ENCODE results near the gene NPAS2.

NPAS2 gene

GRCh38 chr2:100907832-100908231, 87.9 kb downstream of the NPAS2 start:
- DNase-seq (ENCODE audit: low read depth) = no peak

GRCh38 chr2:100909534-100910081, 89.7 kb downstream of the NPAS2 start:
- DNase-seq (ENCODE audit: low read depth) = no peak

- DNase-seq (ENCODE audit: low read depth) = no peak
Observed at GRCh38 chr2:100910111-100910510, 90.2 kb downstream of the NPAS2 start.

- no peak for DNase-seq (ENCODE audit: low read depth)
Observed at GRCh38 chr2:100919316-100919715, 99.4 kb downstream of the NPAS2 start.

GRCh38 chr2:100921685-100922161, 101.8 kb downstream of the NPAS2 start:
- no peak for DNase-seq (ENCODE audit: low read depth)

- DNase-seq (ENCODE audit: low read depth) = no peak
Observed at GRCh38 chr2:100923461-100924060, 103.6 kb downstream of the NPAS2 start.

GRCh38 chr2:100924122-100924519, 104.2 kb downstream of the NPAS2 start:
- no peak for DNase-seq (ENCODE audit: low read depth)

GRCh38 chr2:100924520-100925451, 104.8 kb downstream of the NPAS2 start:
- DNase-seq (ENCODE audit: low read depth) = peak; percentile 4

- DNase-seq (ENCODE audit: low read depth) = no peak
Observed at GRCh38 chr2:100928235-100928634, 108.3 kb downstream of the NPAS2 start.

- DNase-seq (ENCODE audit: low read depth) = no peak
Observed at GRCh38 chr2:100929147-100929546, 109.2 kb downstream of the NPAS2 start.

- no peak for DNase-seq (ENCODE audit: low read depth)
Observed at GRCh38 chr2:100934504-100935371, 114.8 kb downstream of the NPAS2 start.

GRCh38 chr2:100935372-100935752, 115.4 kb downstream of the NPAS2 start:
- DNase-seq (ENCODE audit: low read depth) = no peak

- no peak for DNase-seq (ENCODE audit: low read depth)
Observed at GRCh38 chr2:100936070-100936741, 116.3 kb downstream of the NPAS2 start.

GRCh38 chr2:100936972-100937542, 117.1 kb downstream of the NPAS2 start:
- DNase-seq (ENCODE audit: low read depth) = no peak

- DNase-seq (ENCODE audit: low read depth) = no peak
Observed at GRCh38 chr2:100938031-100939026, 118.4 kb downstream of the NPAS2 start.

- DNase-seq (ENCODE audit: low read depth) = no peak
Observed at GRCh38 chr2:100939445-100939844, 119.5 kb downstream of the NPAS2 start.

- DNase-seq (ENCODE audit: low read depth) = no peak
Observed at GRCh38 chr2:100940240-100940639, 120.3 kb downstream of the NPAS2 start.

GRCh38 chr2:100940766-100941645, 121.1 kb downstream of the NPAS2 start:
- DNase-seq (ENCODE audit: low read depth) = no peak

All from activated T-helper 1 cell treated with Interleukin-2 at 50 U/mL for 16 hours (primary cell).